A549 (cell line): ENCODE measurements around the gene C16orf92.

Experiments
- CBX2 ChIP-seq: fragments of 200-600 bp; sonication (generic); IDR thresholded peaks from 2 replicates; pipeline ENCODE4 v1.6.1; 2016; ENCODE audit warnings: low read depth, mild to moderate bottlenecking, borderline replicate concordance
- EP300 ChIP-seq, 2 experiments: fragments of >200 bp; sonication (Bioruptor Twin); formaldehyde crosslinking; IDR thresholded peaks; 2 replicates in 1 of 2; 3 replicates in 1 of 2; pipeline ENCODE4 v1.6.1; 2016 to 2017
- HDAC2 ChIP-seq: fragments of 200-600 bp; sonication (generic); IDR thresholded peaks from 2 replicates; pipeline ENCODE4 v1.6.1; 2016
- KDM5A ChIP-seq: fragments of 200-600 bp; sonication (generic); IDR thresholded peaks from 2 replicates; pipeline ENCODE4 v1.6.1; 2016; ENCODE audit warnings: antibody characterized with exemption, mild to moderate bottlenecking
- POLR2A ChIP-seq: IDR thresholded peaks from 2 replicates; pipeline ENCODE4 v1.6.1; 2012; ENCODE audit warnings: mild to moderate bottlenecking, low read length
- RAD21 ChIP-seq, 2 experiments: fragments of >200 bp in 1 of 2; sonication (Bioruptor Twin) in 1 of 2; formaldehyde crosslinking in 1 of 2; IDR thresholded peaks in 1 of 2; conservative IDR thresholded peaks in 1 of 2; 2 replicates in 1 of 2; 3 replicates in 1 of 2; pipeline ENCODE4 v1.6.1; 2012 to 2018; ENCODE audit warnings: inconsistent platforms in 1 of 2
- ZNF302 ChIP-seq: fragments of 250-450 bp; sonication (Bioruptor Pico); IDR thresholded peaks from 2 replicates; pipeline ENCODE4 v1.9.0; 2021; ENCODE audit warnings: inconsistent platforms, mild to moderate bottlenecking, moderate library complexity
- TF ChIP-seq, protein P1 (sequence below): fragments of >200 bp; sonication (Bioruptor Twin); formaldehyde crosslinking; IDR thresholded peaks from 3 replicates; pipeline ENCODE4 v1.5.1; 2016
- TF ChIP-seq, protein P2 (sequence below): fragments of 200-600 bp; sonication (generic); IDR thresholded peaks from 2 replicates; pipeline ENCODE4 v1.6.1; 2016; ENCODE audit warnings: antibody characterized with exemption, mild to moderate bottlenecking, moderate library complexity
- TF ChIP-seq, protein P3 (sequence below): IDR thresholded peaks from 2 replicates; pipeline ENCODE4 v1.6.1; 2012

DNA sequence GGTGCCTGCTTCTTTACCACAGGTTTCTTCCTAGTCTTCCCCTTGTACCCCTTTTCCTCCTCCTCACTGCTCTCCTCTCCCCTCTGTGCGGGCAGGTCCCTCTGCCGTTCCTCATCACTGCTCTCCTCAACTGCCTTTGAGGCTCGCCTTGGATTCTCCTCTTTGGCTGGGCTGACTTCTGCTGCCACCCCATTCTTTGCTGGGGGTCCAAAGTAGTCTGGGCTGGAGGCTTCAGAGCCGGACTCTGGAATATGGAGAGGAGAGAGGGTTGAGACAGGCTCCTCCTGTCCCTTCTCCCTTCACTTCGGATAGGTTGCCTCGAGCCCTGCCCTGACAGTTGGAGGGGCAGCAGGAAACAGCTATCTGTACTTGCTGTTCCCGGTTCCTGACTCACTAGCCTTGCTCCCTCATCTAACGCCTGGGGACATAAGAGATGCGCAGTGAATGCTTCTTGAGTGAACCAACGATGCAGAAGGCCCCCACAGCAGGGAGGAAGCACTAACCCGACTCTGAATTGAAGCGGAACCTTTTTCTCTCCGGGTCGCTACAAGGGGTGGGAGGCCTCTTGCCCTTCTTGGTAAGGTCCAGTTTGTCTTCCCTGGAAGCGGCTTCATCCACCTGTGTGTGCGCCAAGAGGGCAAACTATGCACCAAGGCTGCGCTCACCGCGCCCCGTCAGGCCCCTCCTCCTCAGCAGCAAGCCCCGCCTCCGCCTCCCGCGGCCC is 28.2 kb upstream of the C16orf92 start:
- TF ChIP-seq ZNF302 (CRISPR knock-in tag) (no peak), HDAC2 (no peak), RAD21 (conservative IDR thresholded peaks at IDR 0.05 in 1 of 2, IDR thresholded peaks at IDR 0.05 in 1 of 2) (no peak), EP300 (IDR thresholded peaks at IDR 0.05) (no peak), CBX2 (no peak), POLR2A (no peak), KDM5A (no peak)
- TF ChIP-seq, protein P1, sequence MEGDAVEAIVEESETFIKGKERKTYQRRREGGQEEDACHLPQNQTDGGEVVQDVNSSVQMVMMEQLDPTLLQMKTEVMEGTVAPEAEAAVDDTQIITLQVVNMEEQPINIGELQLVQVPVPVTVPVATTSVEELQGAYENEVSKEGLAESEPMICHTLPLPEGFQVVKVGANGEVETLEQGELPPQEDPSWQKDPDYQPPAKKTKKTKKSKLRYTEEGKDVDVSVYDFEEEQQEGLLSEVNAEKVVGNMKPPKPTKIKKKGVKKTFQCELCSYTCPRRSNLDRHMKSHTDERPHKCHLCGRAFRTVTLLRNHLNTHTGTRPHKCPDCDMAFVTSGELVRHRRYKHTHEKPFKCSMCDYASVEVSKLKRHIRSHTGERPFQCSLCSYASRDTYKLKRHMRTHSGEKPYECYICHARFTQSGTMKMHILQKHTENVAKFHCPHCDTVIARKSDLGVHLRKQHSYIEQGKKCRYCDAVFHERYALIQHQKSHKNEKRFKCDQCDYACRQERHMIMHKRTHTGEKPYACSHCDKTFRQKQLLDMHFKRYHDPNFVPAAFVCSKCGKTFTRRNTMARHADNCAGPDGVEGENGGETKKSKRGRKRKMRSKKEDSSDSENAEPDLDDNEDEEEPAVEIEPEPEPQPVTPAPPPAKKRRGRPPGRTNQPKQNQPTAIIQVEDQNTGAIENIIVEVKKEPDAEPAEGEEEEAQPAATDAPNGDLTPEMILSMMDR = no peak
- TF ChIP-seq, protein P2, sequence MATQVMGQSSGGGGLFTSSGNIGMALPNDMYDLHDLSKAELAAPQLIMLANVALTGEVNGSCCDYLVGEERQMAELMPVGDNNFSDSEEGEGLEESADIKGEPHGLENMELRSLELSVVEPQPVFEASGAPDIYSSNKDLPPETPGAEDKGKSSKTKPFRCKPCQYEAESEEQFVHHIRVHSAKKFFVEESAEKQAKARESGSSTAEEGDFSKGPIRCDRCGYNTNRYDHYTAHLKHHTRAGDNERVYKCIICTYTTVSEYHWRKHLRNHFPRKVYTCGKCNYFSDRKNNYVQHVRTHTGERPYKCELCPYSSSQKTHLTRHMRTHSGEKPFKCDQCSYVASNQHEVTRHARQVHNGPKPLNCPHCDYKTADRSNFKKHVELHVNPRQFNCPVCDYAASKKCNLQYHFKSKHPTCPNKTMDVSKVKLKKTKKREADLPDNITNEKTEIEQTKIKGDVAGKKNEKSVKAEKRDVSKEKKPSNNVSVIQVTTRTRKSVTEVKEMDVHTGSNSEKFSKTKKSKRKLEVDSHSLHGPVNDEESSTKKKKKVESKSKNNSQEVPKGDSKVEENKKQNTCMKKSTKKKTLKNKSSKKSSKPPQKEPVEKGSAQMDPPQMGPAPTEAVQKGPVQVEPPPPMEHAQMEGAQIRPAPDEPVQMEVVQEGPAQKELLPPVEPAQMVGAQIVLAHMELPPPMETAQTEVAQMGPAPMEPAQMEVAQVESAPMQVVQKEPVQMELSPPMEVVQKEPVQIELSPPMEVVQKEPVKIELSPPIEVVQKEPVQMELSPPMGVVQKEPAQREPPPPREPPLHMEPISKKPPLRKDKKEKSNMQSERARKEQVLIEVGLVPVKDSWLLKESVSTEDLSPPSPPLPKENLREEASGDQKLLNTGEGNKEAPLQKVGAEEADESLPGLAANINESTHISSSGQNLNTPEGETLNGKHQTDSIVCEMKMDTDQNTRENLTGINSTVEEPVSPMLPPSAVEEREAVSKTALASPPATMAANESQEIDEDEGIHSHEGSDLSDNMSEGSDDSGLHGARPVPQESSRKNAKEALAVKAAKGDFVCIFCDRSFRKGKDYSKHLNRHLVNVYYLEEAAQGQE = no peak
- TF ChIP-seq, protein P3, sequence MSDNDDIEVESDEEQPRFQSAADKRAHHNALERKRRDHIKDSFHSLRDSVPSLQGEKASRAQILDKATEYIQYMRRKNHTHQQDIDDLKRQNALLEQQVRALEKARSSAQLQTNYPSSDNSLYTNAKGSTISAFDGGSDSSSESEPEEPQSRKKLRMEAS = no peak
